ENCODE results near the gene TAGAP.

- TF ChIP-seq CTCF (IDR thresholded peaks at IDR 0.05) (no peak), POLR2A (IDR thresholded peaks at IDR 0.05) (no peak)
Measured at GRCh38 chr6:159037756-159038290, 7.0 kb downstream of the TAGAP start.

All from adrenal gland (tissue), 5 donors.